Keratinocyte (primary cell): ENCODE data around the gene RC3H1.

Experiments used
- EZH2 ChIP-seq: IDR thresholded peaks from one replicate; pipeline ENCODE4 v1.6.1; 2012; ENCODE audit warnings: inconsistent platforms, mild to moderate bottlenecking, low read length, moderate library complexity
- TF ChIP-seq, protein P1 (sequence below), 3 experiments: IDR thresholded peaks in 1 of 3; conservative IDR thresholded peaks in 1 of 3; optimal IDR thresholded peaks in 1 of 3; 2 replicates in 2 of 3; 3 replicates in 1 of 3; pipeline versions ENCODE3 to v1.5.1; 2011; ENCODE audit warnings: low read length in 3 of 3, mild to moderate bottlenecking in 3 of 3, moderate library complexity in 2 of 3, control low read depth in 1 of 3, inconsistent platforms in 1 of 3; ENCODE audit not compliant: insufficient read depth in 2 of 3; ENCODE audit errors: extremely low read depth in 1 of 3

DNA sequence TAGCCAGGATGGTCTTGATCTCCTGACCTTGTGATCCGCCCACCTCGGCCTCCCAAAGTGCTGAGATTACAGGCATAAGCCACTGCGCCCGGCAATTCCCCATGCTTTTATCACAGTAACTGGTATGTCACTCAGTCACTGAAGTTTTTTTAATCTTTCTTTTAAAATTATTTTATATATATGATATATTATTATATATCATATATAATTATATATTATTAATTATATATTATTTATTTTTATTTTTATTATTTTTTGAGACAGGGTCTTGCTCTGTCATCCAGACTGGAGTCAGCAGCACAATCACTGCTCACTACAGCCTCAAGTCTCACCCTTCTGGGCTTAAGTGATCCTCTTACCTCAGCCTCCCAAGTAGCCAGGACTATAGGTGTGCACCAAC, 18.3 kb downstream of the RC3H1 start:
- TF ChIP-seq, protein P1, sequence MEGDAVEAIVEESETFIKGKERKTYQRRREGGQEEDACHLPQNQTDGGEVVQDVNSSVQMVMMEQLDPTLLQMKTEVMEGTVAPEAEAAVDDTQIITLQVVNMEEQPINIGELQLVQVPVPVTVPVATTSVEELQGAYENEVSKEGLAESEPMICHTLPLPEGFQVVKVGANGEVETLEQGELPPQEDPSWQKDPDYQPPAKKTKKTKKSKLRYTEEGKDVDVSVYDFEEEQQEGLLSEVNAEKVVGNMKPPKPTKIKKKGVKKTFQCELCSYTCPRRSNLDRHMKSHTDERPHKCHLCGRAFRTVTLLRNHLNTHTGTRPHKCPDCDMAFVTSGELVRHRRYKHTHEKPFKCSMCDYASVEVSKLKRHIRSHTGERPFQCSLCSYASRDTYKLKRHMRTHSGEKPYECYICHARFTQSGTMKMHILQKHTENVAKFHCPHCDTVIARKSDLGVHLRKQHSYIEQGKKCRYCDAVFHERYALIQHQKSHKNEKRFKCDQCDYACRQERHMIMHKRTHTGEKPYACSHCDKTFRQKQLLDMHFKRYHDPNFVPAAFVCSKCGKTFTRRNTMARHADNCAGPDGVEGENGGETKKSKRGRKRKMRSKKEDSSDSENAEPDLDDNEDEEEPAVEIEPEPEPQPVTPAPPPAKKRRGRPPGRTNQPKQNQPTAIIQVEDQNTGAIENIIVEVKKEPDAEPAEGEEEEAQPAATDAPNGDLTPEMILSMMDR (optimal IDR thresholded peaks at IDR 0.05 in 1 of 3, IDR thresholded peaks at IDR 0.05 in 1 of 3, conservative IDR thresholded peaks at IDR 0.05 in 1 of 3; ENCODE audit: extremely low read depth in 1 of 3, insufficient read depth in 2 of 3, low read length in 3 of 3), result no peak
- TF ChIP-seq EZH2, result no peak
